ENCODE results near the gene MNDA.

MNDA gene

GRCh38 chr1:158803678-158804077 is 27.5 kb upstream of the MNDA start:
- H3K4me3 ChIP-seq (ENCODE audit: low read depth, low read length) = no peak overlapping the region
- TF ChIP-seq, protein P1, sequence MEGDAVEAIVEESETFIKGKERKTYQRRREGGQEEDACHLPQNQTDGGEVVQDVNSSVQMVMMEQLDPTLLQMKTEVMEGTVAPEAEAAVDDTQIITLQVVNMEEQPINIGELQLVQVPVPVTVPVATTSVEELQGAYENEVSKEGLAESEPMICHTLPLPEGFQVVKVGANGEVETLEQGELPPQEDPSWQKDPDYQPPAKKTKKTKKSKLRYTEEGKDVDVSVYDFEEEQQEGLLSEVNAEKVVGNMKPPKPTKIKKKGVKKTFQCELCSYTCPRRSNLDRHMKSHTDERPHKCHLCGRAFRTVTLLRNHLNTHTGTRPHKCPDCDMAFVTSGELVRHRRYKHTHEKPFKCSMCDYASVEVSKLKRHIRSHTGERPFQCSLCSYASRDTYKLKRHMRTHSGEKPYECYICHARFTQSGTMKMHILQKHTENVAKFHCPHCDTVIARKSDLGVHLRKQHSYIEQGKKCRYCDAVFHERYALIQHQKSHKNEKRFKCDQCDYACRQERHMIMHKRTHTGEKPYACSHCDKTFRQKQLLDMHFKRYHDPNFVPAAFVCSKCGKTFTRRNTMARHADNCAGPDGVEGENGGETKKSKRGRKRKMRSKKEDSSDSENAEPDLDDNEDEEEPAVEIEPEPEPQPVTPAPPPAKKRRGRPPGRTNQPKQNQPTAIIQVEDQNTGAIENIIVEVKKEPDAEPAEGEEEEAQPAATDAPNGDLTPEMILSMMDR (IDR thresholded peaks at IDR 0.05; ENCODE audit: low read depth, low read length) = no peak

DNA sequence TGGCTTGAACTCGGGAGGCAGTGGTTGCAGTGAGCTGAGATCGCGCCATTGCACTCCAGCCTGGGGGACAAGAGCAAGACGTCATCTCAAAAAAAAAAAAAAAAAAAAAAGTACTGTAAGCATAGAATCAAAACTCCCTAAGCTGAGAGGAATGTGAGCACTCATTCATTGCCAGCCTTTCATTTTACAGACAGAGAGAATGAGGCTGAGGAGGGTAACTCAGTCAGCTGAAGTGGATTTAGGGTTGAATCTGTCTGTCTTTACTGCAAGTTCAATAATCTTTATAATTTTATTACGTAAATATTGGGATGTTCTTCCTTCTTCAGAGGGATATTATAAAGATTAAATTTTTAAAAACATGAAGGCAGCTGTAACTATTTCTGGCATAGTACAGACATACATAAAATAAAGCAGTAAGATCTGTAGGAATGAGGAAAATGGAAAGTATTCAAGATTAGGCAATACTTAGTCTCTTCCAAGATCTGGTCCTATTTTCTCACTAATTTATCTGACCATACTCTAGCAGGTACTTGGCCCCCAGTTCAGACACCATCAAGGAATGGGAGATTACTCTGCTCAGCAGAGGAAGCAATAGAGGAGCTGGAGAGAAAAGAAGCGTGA is 24.1 kb upstream of the MNDA start:
- H3K4me3 ChIP-seq (ENCODE audit: low read depth, low read length) = no peak overlapping the region
- TF ChIP-seq, protein P1 (IDR thresholded peaks at IDR 0.05; ENCODE audit: low read depth, low read length) = no peak

DNA sequence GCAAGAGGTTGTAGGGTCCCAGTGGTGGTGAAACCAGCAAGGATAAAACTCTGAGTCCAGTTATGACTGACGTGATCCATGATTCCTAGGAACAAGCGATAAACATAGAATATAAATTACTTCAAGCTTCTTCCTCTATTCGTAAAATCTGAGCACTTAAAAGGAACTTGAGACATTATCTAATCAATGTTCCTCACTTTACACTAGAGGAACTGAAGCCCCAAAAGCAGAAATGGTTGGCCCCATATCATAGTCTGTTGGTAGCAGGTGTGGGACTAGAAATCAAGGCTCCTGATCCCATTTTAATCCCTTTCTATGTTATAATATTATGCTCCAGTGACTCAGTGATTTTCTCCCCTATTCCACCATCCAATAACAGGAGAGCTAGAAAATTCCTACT is 21.9 kb upstream of the MNDA start:
- TF ChIP-seq, protein P1 (IDR thresholded peaks at IDR 0.05; ENCODE audit: low read depth, low read length) = no peak
- H3K4me3 ChIP-seq (ENCODE audit: low read depth, low read length) = no peak overlapping the region

- no peak overlapping the region for H3K4me3 ChIP-seq (ENCODE audit: low read depth, low read length)
- TF ChIP-seq, protein P1 (IDR thresholded peaks at IDR 0.05; ENCODE audit: low read depth, low read length) = no peak
Observed at GRCh38 chr1:158809862-158810261, 21.3 kb upstream of the MNDA start.

- no peak overlapping the region for H3K4me3 ChIP-seq (ENCODE audit: low read depth, low read length)
- TF ChIP-seq, protein P1 (IDR thresholded peaks at IDR 0.05; ENCODE audit: low read depth, low read length) = no peak
Observed at GRCh38 chr1:158810311-158810710, 20.8 kb upstream of the MNDA start.

- no peak overlapping the region for H3K4me3 ChIP-seq (ENCODE audit: low read depth, low read length)
- TF ChIP-seq, protein P1 (IDR thresholded peaks at IDR 0.05; ENCODE audit: low read depth, low read length) = no peak
Observed at GRCh38 chr1:158812336-158812735, 18.8 kb upstream of the MNDA start.

DNA sequence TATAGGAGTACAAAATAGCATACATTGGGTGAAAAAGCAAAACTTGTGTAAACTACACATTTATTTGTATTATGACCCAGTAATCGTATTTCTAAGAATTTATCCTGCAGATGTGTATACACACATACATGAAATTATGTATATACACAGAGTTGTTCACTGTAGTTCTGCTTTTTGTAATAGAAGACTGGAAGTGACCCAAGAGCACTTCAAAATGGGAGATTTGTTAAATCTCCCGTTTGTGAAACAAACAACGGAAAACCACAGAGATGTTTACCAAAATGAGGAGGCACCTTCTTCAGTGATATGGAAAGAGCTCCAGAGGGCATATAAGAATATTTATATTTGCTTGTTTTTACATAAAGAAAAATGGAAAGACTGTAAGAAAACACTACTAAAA is 18.0 kb upstream of the MNDA start:
- H3K4me3 ChIP-seq (ENCODE audit: low read depth, low read length) = no peak overlapping the region
- TF ChIP-seq, protein P1 (IDR thresholded peaks at IDR 0.05; ENCODE audit: low read depth, low read length) = no peak

All from WI38 (cell line).